Activated CD4-positive, CD25-positive, alpha-beta regulatory T cell treated with anti-CD3 and anti-CD28 coated beads, Interleukin-2, amount 50 U/mL, for 24 hours (primary cell): Measurements from ENCODE around the gene SGCA.
A peak's percentile ranks its signal among the peaks of the same experiment; 100 is the strongest.

Source experiments
- ATAC-seq, 2 donors: fragments of 150-1000 bp; cut with Tn5 transposase; one replicate each; pipeline ENCODE4 v1.10.0; 2021; ENCODE audit warnings: mild to moderate bottlenecking in 1 of 2, moderate library complexity in 1 of 2

SGCA gene

DNA sequence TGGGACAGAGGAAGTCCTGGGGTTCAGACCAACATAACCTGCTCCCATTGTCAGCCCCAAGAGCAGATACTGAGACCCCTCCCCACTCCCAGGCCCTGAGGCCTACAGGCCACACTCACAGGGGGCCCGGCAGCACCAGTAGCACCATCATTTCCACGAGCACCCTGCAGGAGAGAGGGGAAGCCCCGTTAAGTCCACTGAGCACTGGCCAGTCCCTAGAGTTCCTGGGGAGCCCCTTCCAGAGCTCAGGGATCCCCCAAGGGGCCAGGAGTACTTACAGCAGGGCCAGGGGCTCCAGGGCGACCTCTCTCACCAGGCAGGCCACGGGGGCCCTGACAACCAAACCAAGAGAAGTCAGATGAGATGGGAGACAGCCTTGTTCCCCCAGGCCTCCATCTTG is 30.2 kb downstream of the SGCA start:
- no peak for ATAC-seq

- ATAC-seq = no peak
Measured at GRCh38 chr17:50196826-50197225, 31.0 kb downstream of the SGCA start.

DNA sequence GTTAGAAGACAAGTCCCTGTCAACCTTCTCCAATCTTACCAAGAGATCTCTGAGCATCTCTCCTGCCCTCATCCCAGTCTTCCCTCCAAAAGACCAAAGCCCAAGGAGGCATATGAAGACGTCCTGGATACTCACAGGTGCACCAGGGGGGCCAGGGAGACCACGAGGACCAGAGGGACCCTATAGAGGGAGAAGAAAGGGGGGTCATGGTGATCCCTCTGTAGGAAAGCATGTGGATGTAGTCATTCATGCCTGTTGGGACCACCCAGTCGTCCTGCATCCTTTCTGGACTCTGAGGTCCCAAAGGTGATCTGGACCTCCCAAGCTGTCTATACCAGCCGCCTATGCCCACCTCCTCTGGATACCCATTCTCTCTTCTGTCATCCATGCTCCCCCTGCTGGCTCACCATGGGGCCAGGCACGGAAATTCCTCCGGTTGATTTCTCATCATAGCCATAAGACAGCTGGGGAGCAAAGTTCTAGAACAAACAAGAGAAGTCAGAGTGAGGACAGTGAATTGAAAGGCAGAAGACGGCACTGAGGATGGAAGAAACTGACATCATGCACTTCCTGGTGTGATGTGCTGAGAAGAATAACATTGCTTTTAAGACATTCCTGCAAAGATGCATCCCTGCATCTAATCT is 32.3 kb downstream of the SGCA start:
- ATAC-seq = no peak

DNA sequence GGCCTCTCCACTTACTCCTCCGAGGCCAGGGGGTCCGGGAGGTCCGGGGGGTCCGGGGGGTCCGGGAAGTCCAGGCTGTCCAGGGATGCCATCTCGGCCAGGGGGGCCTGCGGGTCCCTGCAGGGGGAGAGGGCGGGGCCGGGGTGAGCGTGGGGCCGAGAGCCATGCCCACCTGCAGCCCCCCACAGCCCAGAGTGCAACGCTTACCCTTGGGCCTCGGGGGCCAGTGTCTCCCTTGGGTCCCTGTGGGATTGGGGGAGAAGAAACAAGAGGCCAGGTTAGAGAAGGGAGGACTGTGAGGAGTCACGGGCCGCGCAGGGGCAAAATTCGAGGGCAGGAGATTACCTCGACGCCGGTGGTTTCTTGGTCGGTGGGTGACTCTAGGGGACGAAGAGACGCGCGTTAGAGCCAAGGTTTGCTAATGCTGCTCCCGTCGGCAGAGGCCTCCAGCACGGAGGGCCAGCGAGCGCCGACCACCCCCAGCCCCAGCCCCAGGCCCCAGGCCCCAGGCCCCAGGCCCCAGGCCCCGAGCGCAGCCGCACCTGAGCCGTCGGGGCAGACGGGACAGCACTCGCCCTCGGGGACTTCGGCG is 33.5 kb downstream of the SGCA start:
- ATAC-seq = no peak

DNA sequence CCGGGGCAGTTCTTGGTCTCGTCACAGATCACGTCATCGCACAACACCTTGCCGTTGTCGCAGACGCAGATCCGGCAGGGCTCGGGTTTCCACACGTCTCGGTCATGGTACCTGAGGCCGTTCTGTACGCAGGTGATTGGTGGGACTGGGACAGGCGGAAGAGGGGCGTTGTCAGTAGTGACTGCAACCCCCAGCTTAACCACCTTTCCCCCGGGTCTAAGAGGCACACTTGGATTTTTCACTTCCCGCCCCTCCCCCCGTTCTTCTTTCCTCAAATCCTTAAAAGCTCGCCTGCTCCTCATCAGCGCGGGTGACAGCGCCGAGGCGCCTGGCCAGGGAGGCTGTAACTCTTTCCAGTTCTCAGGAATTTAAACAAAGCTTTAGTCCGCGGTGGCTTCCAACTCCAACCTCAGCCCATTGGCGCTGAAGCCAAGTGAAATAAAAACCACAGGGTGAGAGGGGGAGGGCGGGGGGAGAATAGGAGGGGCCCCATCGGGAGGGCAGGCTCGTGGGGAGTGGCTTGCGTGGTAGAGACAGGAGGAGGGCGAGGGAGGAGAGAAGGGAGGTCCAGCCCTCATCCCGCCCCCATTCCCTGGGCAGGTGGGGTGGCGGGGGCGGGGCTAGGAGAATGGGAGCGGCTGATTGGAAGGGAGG is 34.1 kb downstream of the SGCA start:
- peak; percentile 65 to 67 for ATAC-seq

GRCh38 chr17:50200457-50201275 is 34.9 kb downstream of the SGCA start:
- peak; percentile 81 to 87 for ATAC-seq

- no peak for ATAC-seq
Measured at GRCh38 chr17:50201276-50201854, 35.6 kb downstream of the SGCA start, which contains the start of gene COL1A1. COL1A1 (minus strand) TSS chr17:50201631; CDS start chr17:50201513, 118 bp downstream.

GRCh38 chr17:50203086-50203485 is 37.3 kb downstream of the SGCA start:
- ATAC-seq = no peak

- no peak for ATAC-seq
Measured at GRCh38 chr17:50203604-50204345, 38.0 kb downstream of the SGCA start.

DNA sequence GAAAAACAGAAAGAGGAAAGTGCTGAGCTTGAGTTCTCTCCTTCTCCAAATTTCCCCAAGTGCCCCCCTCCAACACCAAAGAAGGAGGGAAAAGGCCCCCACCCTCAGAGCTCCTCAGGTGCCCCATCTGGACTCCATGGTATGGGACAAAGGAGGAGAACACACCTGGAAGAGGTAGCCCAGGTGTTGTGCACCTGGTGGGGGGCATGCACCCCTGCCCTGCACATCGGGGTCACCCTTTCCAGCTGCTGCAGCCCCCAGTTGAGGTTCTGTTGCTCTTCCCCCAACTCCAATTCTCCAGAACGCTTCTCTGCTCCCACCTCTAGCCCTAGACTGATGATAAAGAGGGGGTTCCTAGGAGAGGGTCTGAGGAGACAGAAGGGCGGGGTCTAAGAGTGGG is 38.6 kb downstream of the SGCA start:
- no peak for ATAC-seq

DNA sequence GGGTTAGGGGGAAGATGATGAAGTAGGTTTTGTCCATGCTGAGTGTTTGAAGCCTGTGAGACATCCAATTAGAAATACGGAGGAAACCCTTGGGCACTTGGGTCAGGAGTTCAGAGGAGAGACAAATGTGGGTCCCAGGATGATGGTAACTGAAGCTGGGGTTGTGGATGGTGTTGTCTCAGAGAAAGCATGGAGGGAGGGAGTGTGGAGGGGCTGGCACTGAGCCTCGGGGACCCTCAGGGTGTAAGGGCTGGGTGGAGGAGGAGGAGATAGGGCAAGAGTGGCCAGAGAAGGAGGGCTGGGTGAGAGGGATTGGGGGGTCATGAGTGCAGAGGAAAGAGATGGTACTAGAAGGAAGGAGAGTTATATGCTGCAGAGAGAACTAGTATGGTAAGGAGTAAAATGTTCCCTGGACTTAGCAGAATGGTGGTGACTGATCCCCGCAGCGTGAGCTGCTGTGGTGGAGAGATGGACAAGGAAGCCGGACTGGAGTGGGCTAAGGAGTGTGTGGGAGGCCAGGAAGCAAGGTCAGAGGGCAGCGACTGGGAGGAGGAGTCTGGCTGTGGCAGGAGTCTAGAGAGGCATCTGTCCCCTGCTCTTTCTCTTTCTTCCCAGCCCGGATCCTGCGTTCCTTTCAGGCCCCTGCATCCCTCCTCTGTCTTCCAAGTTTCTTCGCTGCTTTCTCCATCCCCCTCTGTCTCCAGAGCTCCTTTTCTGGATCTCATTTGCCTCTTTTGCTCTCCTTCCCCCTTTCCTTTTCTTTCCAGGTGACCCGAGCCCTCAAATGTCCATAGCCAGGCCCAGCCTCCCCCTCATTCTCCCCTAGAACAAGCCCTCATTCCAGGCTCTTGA is 39.5 kb downstream of the SGCA start:
- no peak for ATAC-seq

DNA sequence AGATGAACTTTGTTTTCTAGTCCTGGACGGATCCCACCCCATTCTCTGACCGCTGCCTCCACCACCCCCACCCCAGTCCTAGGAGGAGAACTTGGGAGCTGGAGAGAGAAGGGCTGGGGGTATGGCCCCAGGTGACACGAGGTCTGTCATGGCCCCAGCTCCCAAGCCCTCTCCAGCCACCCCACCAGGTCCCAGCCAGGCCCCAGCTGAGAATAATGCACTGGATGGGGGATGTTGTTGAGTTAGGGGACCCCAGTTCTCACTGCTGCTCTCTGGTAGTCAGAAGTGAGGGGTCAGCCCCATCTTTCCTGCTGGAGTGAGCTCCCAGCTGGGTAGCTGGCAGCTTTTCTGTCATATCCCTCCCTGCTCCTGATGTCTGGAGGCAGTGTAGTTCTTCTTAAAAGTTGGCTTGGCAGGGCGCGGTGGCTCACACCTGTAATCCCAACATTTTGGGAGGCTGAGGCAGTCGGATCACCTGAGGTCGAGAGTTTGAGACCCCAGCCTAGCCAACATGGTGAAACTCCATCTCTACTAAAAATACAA is 40.2 kb downstream of the SGCA start:
- no peak for ATAC-seq

DNA sequence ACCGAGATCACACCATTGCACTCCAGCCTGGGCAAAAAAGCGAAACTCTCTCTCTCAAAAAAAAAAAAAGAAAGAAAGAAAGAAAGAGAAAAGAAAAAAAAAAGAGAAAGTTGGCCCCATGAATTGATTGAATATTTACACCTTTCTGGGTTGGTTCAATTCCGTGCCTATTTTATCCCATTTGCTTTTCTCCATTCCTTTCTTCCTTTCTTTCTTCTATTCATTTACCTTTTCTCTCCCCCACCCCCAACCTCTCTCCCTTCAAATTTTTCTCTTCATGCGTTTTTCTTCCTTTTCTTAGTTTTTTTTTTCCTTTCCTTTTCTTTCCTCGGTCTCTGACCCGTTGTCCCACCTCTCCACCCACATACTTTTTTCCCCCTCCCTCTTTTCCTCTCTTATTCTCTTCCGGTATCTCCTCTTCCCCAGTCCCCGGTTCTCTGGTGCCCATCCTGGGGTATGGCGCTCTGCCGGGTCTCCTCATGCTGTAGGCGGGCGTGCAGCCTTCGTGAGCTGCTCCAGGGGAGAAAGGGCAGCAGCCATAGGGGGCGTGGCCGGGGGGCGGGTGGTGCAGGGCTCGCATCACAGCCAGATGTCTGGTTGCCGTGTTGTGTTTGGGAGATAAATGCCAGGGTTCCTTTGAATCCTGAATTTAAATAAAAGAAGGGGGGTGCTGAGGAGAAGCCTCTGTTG is 40.9 kb downstream of the SGCA start:
- no peak for ATAC-seq

DNA sequence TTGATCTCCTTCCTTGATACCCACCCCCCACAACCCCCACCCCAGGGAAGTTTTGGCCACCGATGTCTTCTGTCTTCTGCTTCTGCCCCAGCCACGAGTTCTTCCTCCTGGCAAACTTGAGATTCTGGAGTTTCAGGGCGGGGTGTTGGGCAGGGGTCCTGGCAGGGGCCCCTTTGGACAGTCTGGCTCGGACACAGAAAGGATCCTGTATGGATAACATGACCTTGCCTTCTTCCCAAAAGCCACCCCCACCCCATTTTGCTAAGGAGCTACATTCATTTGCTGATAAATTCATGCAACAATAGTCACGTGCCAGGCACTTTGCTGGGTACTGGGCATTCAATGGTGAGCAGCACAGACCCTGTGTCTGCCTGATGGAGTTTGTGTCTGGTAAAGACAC is 41.5 kb downstream of the SGCA start:
- ATAC-seq = no peak

DNA sequence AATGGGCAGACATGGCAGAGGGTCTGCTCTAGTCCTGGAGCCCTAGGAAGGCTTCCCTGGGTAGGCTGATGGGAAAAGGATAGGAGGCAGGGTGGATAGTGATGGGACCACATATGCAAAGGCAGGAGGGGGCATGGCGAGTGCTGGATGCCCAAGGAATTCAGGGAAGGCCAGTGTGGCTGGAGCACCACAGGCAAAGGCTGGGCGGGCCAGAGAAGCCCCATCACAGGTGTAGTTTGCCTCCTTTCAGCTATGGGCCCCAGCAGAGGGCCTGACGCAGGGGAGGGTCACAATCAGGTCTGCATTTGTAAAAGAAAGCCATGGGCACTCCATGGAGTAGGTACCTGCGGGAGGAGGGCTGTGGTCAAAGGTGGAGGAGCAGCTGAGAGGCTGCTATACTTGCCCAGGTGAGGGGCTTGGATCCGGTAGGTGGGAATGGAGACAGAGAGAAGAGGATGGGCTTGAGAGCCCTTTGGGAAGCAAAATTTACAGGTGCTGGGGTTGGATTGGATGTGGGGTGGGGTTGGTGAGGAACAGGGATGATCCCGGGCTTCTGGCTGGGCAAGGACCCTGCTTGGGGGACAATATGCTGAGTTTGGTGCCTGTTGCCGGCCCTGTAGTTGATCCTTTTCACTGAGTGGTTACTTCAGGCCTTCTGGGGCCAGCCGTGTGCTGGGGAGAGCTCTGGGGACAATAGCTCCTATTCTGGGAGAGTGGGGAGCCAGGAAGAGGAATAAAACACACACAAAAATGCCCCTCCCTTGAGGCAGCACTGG is 42.2 kb downstream of the SGCA start:
- no peak for ATAC-seq

GRCh38 chr17:50208611-50209061 is 42.8 kb downstream of the SGCA start:
- ATAC-seq = no peak

GRCh38 chr17:50209133-50209471 is 43.3 kb downstream of the SGCA start:
- no peak for ATAC-seq

- ATAC-seq = no peak
Measured at GRCh38 chr17:50209472-50210239, 43.9 kb downstream of the SGCA start.
